ENCODE measurements around the gene DAAM1. TPM values are rescaled to one million over a fixed set of nuclear protein-coding genes. Genes with fewer than 3 reads are reported as not detected.

Gene DAAM1
- total RNA-seq, 1 experiment from 2014 or later: 30.4 TPM

DNA sequence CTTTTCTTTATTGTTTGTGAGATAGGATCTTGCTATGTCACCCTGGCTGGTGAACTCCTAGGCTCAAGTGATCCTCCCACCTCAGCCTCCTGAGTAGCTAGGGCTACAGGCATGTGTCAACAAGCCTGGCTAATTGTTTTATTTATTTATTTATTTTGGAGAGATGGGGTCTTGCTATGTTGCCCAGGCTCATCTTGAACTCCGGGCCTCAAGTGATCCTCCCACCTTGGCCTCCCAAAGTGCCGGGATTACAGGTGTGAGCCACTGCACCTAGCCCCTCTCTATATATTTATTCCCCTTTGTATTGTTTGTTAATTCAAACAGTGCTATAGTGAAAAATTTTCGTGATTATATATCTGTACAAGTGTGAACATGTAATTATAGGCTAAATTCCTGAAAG lies 123.3 kb downstream of the DAAM1 start:
- Mint-ChIP-seq H3K9me3 (no peaks in the 10 kb centered on the region), H3K27ac (no peak overlapping the region), H3K4me1 (peaks cover 18% of the 10 kb centered on the region), H3K27me3 (ENCODE audit: low read depth) (no peaks in the 10 kb centered on the region), H3K4me3 (no peak overlapping the region), H3K36me3 (no peaks in the 10 kb centered on the region)
- TF ChIP-seq, protein P1, sequence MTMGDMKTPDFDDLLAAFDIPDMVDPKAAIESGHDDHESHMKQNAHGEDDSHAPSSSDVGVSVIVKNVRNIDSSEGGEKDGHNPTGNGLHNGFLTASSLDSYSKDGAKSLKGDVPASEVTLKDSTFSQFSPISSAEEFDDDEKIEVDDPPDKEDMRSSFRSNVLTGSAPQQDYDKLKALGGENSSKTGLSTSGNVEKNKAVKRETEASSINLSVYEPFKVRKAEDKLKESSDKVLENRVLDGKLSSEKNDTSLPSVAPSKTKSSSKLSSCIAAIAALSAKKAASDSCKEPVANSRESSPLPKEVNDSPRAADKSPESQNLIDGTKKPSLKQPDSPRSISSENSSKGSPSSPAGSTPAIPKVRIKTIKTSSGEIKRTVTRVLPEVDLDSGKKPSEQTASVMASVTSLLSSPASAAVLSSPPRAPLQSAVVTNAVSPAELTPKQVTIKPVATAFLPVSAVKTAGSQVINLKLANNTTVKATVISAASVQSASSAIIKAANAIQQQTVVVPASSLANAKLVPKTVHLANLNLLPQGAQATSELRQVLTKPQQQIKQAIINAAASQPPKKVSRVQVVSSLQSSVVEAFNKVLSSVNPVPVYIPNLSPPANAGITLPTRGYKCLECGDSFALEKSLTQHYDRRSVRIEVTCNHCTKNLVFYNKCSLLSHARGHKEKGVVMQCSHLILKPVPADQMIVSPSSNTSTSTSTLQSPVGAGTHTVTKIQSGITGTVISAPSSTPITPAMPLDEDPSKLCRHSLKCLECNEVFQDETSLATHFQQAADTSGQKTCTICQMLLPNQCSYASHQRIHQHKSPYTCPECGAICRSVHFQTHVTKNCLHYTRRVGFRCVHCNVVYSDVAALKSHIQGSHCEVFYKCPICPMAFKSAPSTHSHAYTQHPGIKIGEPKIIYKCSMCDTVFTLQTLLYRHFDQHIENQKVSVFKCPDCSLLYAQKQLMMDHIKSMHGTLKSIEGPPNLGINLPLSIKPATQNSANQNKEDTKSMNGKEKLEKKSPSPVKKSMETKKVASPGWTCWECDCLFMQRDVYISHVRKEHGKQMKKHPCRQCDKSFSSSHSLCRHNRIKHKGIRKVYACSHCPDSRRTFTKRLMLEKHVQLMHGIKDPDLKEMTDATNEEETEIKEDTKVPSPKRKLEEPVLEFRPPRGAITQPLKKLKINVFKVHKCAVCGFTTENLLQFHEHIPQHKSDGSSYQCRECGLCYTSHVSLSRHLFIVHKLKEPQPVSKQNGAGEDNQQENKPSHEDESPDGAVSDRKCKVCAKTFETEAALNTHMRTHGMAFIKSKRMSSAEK (CRISPR knock-in tag; IDR thresholded peaks at IDR 0.05; ENCODE audit: borderline replicate concordance): no peak
- 0 out of 2 replicates have a peak, but pooled peaks have one; percentile 31 for TF ChIP-seq GTF2I (CRISPR knock-in tag; conservative IDR thresholded peaks at IDR 0.05)
- DNase-seq (ENCODE audit: low spot score) (no peak), ATAC-seq (no peak)
- POLR2A ChIA-PET: no interaction called here
- CTCF ChIA-PET: no interaction called here

DNA sequence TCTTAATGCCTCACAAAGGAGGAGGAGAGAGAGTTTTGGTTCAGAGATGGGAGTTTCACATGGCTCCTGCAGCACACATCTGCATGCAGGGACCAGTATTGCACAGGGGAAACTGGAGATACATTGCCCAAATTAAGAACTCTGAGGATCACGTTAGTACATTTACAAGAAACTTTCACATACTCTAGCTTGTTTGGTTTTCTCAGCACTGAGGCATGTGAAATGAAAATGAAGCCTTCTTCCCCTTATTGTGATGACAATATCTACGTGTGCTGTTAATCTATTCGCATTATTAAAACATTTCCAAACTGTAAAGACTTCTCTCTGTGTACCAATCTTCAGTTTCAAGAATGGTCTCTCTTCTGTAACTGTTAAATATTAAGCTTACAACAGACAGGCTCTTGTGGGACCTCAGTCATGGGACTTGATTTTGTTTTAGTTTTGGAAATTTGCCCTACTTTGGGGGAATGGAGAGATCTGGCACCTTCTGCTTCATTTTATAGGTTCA lies 124.7 kb downstream of the DAAM1 start:
- no peak for ATAC-seq
- TF ChIP-seq, protein P2, sequence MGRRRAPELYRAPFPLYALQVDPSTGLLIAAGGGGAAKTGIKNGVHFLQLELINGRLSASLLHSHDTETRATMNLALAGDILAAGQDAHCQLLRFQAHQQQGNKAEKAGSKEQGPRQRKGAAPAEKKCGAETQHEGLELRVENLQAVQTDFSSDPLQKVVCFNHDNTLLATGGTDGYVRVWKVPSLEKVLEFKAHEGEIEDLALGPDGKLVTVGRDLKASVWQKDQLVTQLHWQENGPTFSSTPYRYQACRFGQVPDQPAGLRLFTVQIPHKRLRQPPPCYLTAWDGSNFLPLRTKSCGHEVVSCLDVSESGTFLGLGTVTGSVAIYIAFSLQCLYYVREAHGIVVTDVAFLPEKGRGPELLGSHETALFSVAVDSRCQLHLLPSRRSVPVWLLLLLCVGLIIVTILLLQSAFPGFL (CRISPR knock-in tag; IDR thresholded peaks at IDR 0.05; ENCODE audit: borderline replicate concordance): no peak
- no peak for TF ChIP-seq GABPB1 (CRISPR knock-in tag; IDR thresholded peaks at IDR 0.05)
- no peak for TF ChIP-seq ZNF232 (CRISPR knock-in tag; IDR thresholded peaks at IDR 0.05)
- Mint-ChIP-seq H3K36me3 (no peaks in the 10 kb centered on the region), H3K9me3 (no peaks in the 10 kb centered on the region), H3K4me3 (no peak overlapping the region), H3K27ac (no peak overlapping the region; the same call in 1 of the 2 replicates), H3K27me3 (ENCODE audit: low read depth) (no peaks in the 10 kb centered on the region), H3K4me1 (peaks cover 11% of the 10 kb centered on the region)
- ChIA-PET POLR2A (no interaction called here), CTCF (no interaction called here)
- no peak for DNase-seq (ENCODE audit: low spot score)

DNA sequence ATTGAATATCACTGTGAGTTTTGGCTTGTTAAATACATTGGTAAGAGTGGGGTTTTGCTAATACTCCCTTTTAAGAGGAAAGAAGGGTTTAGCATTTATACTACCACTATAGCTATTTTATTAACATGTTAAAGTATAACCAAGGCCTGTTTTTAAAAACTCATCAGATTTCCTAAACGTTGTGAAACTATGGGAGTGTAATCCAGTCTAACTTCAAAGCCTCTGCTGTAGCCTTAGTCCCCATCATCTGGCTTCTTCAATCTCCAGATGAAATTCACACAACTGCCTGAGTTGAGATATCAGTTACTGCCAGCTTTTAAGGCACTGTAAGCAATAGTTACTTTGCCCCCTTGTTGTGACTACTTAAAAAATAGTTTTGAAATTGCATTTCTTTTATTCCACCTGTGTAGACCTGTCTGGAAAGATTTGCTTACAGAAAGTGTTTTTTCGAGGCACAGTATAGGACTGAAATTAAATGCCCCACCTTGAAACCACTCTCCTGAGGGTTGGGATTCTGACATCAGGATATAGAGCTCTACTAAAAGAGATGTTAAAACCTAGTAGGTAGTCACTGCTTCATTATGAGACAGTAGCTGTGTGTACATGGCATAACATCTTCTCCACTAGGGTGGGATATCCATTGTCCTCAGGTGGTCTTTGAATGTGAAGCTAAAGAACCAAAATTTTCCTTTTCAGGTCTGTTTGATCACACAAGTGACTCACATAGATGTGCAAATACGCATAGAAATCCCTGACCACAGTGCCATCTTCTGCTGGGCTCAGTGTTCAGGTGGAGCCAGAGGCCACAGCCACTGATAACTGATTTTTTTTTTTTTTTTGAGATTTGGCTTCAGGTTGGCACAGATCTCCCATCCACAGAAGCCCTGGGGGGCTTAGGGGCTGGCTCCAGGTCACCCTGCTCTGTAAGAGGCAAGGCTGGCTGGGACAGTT lies 125.5 kb downstream of the DAAM1 start:
- Mint-ChIP-seq H3K9me3 (no peaks in the 10 kb centered on the region), H3K27me3 (ENCODE audit: low read depth) (no peaks in the 10 kb centered on the region), H3K27ac (no peak overlapping the region), H3K36me3 (no peaks in the 10 kb centered on the region), H3K4me3 (no peak overlapping the region), H3K4me1 (peaks cover 11% of the 10 kb centered on the region)
- no peak for ATAC-seq
- ChIA-PET CTCF (no interaction called here), POLR2A (no interaction called here)
- no peak for DNase-seq (ENCODE audit: low spot score)
- TF ChIP-seq ZBTB21 (CRISPR knock-in tag; IDR thresholded peaks at IDR 0.05; ENCODE audit: borderline replicate concordance) (no peak), PRRX2 (CRISPR knock-in tag; IDR thresholded peaks at IDR 0.05) (no peak), OVOL2 (CRISPR knock-in tag; IDR thresholded peaks at IDR 0.05; ENCODE audit: borderline replicate concordance) (no peak), ZNF232 (CRISPR knock-in tag; IDR thresholded peaks at IDR 0.05) (no peak), ZNF219 (CRISPR knock-in tag; IDR thresholded peaks at IDR 0.05; ENCODE audit: borderline replicate concordance) (no peak), ZNF423 (CRISPR knock-in tag; IDR thresholded peaks at IDR 0.05) (no peak), TEAD4 (CRISPR knock-in tag; IDR thresholded peaks at IDR 0.05) (no peak), GTF2I (CRISPR knock-in tag; conservative IDR thresholded peaks at IDR 0.05) (no peak)
- TF ChIP-seq, protein P3, sequence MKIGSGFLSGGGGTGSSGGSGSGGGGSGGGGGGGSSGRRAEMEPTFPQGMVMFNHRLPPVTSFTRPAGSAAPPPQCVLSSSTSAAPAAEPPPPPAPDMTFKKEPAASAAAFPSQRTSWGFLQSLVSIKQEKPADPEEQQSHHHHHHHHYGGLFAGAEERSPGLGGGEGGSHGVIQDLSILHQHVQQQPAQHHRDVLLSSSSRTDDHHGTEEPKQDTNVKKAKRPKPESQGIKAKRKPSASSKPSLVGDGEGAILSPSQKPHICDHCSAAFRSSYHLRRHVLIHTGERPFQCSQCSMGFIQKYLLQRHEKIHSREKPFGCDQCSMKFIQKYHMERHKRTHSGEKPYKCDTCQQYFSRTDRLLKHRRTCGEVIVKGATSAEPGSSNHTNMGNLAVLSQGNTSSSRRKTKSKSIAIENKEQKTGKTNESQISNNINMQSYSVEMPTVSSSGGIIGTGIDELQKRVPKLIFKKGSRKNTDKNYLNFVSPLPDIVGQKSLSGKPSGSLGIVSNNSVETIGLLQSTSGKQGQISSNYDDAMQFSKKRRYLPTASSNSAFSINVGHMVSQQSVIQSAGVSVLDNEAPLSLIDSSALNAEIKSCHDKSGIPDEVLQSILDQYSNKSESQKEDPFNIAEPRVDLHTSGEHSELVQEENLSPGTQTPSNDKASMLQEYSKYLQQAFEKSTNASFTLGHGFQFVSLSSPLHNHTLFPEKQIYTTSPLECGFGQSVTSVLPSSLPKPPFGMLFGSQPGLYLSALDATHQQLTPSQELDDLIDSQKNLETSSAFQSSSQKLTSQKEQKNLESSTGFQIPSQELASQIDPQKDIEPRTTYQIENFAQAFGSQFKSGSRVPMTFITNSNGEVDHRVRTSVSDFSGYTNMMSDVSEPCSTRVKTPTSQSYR (CRISPR knock-in tag; IDR thresholded peaks at IDR 0.05): no peak
- TF ChIP-seq, protein P4, sequence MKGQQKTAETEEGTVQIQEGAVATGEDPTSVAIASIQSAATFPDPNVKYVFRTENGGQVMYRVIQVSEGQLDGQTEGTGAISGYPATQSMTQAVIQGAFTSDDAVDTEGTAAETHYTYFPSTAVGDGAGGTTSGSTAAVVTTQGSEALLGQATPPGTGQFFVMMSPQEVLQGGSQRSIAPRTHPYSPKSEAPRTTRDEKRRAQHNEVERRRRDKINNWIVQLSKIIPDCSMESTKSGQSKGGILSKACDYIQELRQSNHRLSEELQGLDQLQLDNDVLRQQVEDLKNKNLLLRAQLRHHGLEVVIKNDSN (CRISPR knock-in tag; IDR thresholded peaks at IDR 0.05): no peak
- TF ChIP-seq, protein P5, sequence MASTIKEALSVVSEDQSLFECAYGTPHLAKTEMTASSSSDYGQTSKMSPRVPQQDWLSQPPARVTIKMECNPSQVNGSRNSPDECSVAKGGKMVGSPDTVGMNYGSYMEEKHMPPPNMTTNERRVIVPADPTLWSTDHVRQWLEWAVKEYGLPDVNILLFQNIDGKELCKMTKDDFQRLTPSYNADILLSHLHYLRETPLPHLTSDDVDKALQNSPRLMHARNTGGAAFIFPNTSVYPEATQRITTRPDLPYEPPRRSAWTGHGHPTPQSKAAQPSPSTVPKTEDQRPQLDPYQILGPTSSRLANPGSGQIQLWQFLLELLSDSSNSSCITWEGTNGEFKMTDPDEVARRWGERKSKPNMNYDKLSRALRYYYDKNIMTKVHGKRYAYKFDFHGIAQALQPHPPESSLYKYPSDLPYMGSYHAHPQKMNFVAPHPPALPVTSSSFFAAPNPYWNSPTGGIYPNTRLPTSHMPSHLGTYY (CRISPR knock-in tag; IDR thresholded peaks at IDR 0.05): no peak
- TF ChIP-seq, protein P6, sequence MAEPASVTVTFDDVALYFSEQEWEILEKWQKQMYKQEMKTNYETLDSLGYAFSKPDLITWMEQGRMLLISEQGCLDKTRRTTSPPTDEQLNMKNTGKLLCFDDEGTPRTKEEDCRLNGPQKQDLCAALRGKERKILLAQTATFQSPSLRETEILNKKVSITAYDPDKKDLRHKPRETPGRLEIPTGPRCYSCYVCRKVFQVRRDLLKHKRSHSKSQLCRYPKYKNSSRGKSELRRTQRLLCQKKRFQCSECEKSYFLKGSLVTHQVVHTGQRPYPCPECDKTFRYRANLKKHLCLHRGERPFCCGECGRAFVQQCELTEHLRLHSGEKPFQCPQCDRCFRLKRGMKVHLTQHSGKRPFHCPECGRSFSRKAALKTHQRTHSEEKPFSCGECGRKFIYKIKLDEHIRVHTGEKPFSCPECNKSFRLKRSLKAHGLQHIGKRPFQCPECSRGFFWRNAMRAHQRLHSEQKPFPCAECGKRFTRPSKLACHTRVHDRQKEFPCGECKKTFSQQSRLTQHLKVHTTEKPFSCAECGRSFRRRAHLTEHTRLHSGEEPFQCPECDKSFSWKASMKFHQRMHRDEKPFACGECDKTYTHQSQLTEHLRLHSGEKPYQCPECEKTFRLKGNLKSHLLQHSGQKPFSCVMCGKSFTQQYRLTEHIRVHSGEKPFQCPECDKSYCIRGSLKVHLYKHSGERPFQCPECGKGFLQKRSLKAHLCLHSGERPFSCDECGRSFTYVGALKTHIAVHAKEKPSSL (CRISPR knock-in tag; conservative IDR thresholded peaks at IDR 0.05): no peak
- TF ChIP-seq, protein P7, sequence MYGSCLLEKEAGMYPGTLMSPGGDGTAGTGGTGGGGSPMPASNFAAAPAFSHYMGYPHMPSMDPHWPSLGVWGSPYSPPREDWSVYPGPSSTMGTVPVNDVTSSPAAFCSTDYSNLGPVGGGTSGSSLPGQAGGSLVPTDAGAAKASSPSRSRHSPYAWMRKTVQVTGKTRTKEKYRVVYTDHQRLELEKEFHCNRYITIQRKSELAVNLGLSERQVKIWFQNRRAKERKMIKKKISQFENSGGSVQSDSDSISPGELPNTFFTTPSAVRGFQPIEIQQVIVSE (CRISPR knock-in tag; IDR thresholded peaks at IDR 0.05; ENCODE audit: borderline replicate concordance): no peak
